Gastrocnemius medialis (tissue), 4 donors: ENCODE measurements around the gene SIK3. TPM values are rescaled to one million over a fixed set of nuclear protein-coding genes. Genes with fewer than 3 reads are reported as not detected.
"Not testable (repeated sequence)": the region's sequence is repeated elsewhere in the genome, so short reads cannot be mapped to it uniquely, and the experiment has no call there.

Experiments
- ATAC-seq, 2 donors: fragments of 150-250 bp; one replicate each; pipeline ENCODE4 v1.9.1; 2016
- DNase-seq, 2 donors: peaks; one replicate each; pipeline ENCODE4 v3.0.0-alpha.2; 2019
- H3K27ac ChIP-seq, 4 donors: fragments of 200-600 bp; sonication (generic); 1 replicate in 1 of 4; 2 replicates in 3 of 4; pipeline ENCODE4 v1.5.1; 2016 to 2018; ENCODE audit warnings: mild to moderate bottlenecking in 2 of 4, moderate library complexity in 1 of 4
- H3K27me3 ChIP-seq, 3 donors: fragments of 200-600 bp; sonication (generic) in 2 of 3; 1 replicate in 1 of 3; 2 replicates in 2 of 3; pipeline versions ENCODE4 v1.5.1 to v1.6.0; 2016 to 2019; ENCODE audit warnings: mild to moderate bottlenecking in 1 of 3, moderate library complexity in 1 of 3
- H3K36me3 ChIP-seq, 2 donors: fragments of 200-600 bp; sonication (generic) in 1 of 2; one replicate each; pipeline ENCODE4 v1.5.1; 2017 to 2018
- H3K4me1 ChIP-seq, 2 donors: fragments of 200-600 bp; sonication (generic) in 1 of 2; one replicate each; pipeline ENCODE4 v1.5.1; 2016 to 2017; ENCODE audit warnings: mild to moderate bottlenecking in 2 of 2
- H3K4me3 ChIP-seq, 4 donors: fragments of 200-600 bp; sonication (generic) in 3 of 4; 1 replicate in 1 of 4; 2 replicates in 3 of 4; pipeline ENCODE4 v1.5.1; 2016 to 2019; ENCODE audit warnings: mild to moderate bottlenecking in 2 of 4
- H3K9me3 ChIP-seq, 3 donors: fragments of 200-600 bp; sonication (generic) in 2 of 3; 1 replicate in 1 of 3; 2 replicates in 2 of 3; pipeline ENCODE4 v1.5.1; 2016 to 2019
- CTCF ChIP-seq, 5 experiments: fragments of 450-650 bp in 3 of 5; fragments of 200-600 bp in 2 of 5; sonication (generic) in 2 of 5; IDR thresholded peaks in 4 of 5; conservative IDR thresholded peaks in 1 of 5; 1 replicate in 4 of 5; 2 replicates in 1 of 5; pipeline ENCODE4 v1.5.1; 2016 to 2019; ENCODE audit warnings: antibody characterized with exemption in 5 of 5, mild to moderate bottlenecking in 3 of 5, moderate library complexity in 3 of 5
- POLR2A ChIP-seq, 2 donors: fragments of 450-650 bp; IDR thresholded peaks; one replicate each; pipeline ENCODE4 v1.6.1; 2017; ENCODE audit warnings: antibody characterized with exemption in 2 of 2, mild to moderate bottlenecking in 2 of 2, moderate library complexity in 2 of 2
- in situ Hi-C, 4 donors: fragments of 200-750 bp; cut with MboI; loops; one replicate each; pipeline versions ENCODE4 v1.15.0 to v1.8.0; 2017; ENCODE audit warnings: low sequenced_read_pairs in 4 of 4
- intact Hi-C: fragments of 100-400 bp; cut with DNase I; formaldehyde crosslinking; loops from one replicate; pipeline ENCODE4 v1.15.1; 2023; ENCODE audit warnings: low total_unique reads
- total RNA-seq, 4 donors: library from RNA; depleted of rRNA; stranded (reverse); fragments of >200 nt; gene quantifications; one replicate each; pipeline versions ENCODE4 v1.1.0 to v1.2.3, GENCODE V29; 2016

The SIK3 gene
- total RNA-seq, 4 donors from 2014 or later = 34.4 to 42.4 (median 37.2) TPM

- Histone ChIP-seq H3K27me3 (no peaks in the 10 kb centered on the region), H3K27ac (no peak overlapping the region), H3K4me3 (no peak overlapping the region), H3K9me3 (no peaks in the 10 kb centered on the region), H3K4me1 (no peaks in the 10 kb centered on the region), H3K36me3 (no peaks in the 10 kb centered on the region)
- ATAC-seq (no peak), DNase-seq (no peak)
- in situ Hi-C loops = no loop called here
- TF ChIP-seq CTCF (IDR thresholded peaks at IDR 0.05 in 4 of 5, conservative IDR thresholded peaks at IDR 0.05 in 1 of 5) (no peak), POLR2A (IDR thresholded peaks at IDR 0.05) (no peak)
- intact Hi-C loops = no loop called here
Measured at GRCh38 chr11:117130879-117131278, 32.7 kb upstream of the SIK3 start.

- ATAC-seq, DNase-seq, H3K27me3 ChIP-seq, H3K4me3 ChIP-seq, H3K9me3 ChIP-seq, intact Hi-C loops, H3K4me1 ChIP-seq, in situ Hi-C loops, H3K36me3 ChIP-seq, H3K27ac ChIP-seq: not testable (repeated sequence)
Measured at GRCh38 chr11:117130396-117130795, 32.2 kb upstream of the SIK3 start.

GRCh38 chr11:117128289-117128688 is 30.1 kb upstream of the SIK3 start:
- in situ Hi-C loops = no loop called here
- no peak for ATAC-seq
- intact Hi-C loops = no loop called here
- DNase-seq = no peak
- TF ChIP-seq POLR2A (IDR thresholded peaks at IDR 0.05) (no peak), CTCF (IDR thresholded peaks at IDR 0.05 in 4 of 5, conservative IDR thresholded peaks at IDR 0.05 in 1 of 5) (no peak)
- Histone ChIP-seq H3K9me3 (no peaks in the 10 kb centered on the region), H3K36me3 (no peaks in the 10 kb centered on the region), H3K27me3 (no peaks in the 10 kb centered on the region), H3K27ac (no peak overlapping the region), H3K4me3 (no peak overlapping the region), H3K4me1 (no peaks in the 10 kb centered on the region)

- Histone ChIP-seq H3K9me3 (no peaks in the 10 kb centered on the region), H3K36me3 (no peaks in the 10 kb centered on the region), H3K27me3 (no peaks in the 10 kb centered on the region), H3K4me3 (no peak overlapping the region), H3K27ac (no peak overlapping the region), H3K4me1 (no peaks in the 10 kb centered on the region)
- no peak for DNase-seq
- in situ Hi-C loops (no loop called here), intact Hi-C loops (no loop called here)
- TF ChIP-seq CTCF (IDR thresholded peaks at IDR 0.05 in 4 of 5, conservative IDR thresholded peaks at IDR 0.05 in 1 of 5) (no peak), POLR2A (IDR thresholded peaks at IDR 0.05) (no peak)
- no peak for ATAC-seq
Measured at GRCh38 chr11:117127171-117127901, 29.1 kb upstream of the SIK3 start.

GRCh38 chr11:117126223-117126965 is 28.2 kb upstream of the SIK3 start:
- DNase-seq = no peak
- Histone ChIP-seq H3K27ac (no peak overlapping the region), H3K4me1 (no peaks in the 10 kb centered on the region), H3K9me3 (no peaks in the 10 kb centered on the region), H3K27me3 (no peaks in the 10 kb centered on the region), H3K36me3 (no peaks in the 10 kb centered on the region), H3K4me3 (no peak overlapping the region)
- ATAC-seq = no peak
- TF ChIP-seq POLR2A (IDR thresholded peaks at IDR 0.05) (no peak), CTCF (IDR thresholded peaks at IDR 0.05 in 4 of 5, conservative IDR thresholded peaks at IDR 0.05 in 1 of 5) (no peak)
- in situ Hi-C loops = no loop called here
- intact Hi-C loops = no loop called here
